SH-SY5Y (cell line): ENCODE results near the gene KCTD13.

Experiments used
- GATA2 ChIP-seq: IDR thresholded peaks from 2 replicates; pipeline ENCODE4 v1.6.1; 2011; ENCODE audit warnings: mild to moderate bottlenecking, low read depth, low read length
- GATA3 ChIP-seq: IDR thresholded peaks from 2 replicates; pipeline ENCODE4 v1.6.1; 2011; ENCODE audit warnings: low read depth, mild to moderate bottlenecking, low read length, moderate library complexity

- TF ChIP-seq GATA3 (no peak), GATA2 (no peak)
Observed at GRCh38 chr16:29878172-29878571, 47.9 kb downstream of the KCTD13 start.
